SK-N-MC (cell line): ENCODE measurements around the gene TBL1Y.

Experiments used
- DNase-seq: peaks from one replicate; pipeline ENCODE4 v3.0.0-alpha.2; 2011; ENCODE audit warnings: low read depth, low spot score
- H3K27ac ChIP-seq: fragments of 200-600 bp; sonication (generic); 2 replicates; pipeline ENCODE4 v1.5.1; 2016; ENCODE audit warnings: mixed run types
- H3K36me3 ChIP-seq: fragments of 200-600 bp; sonication (generic); 2 replicates; pipeline ENCODE4 v1.6.1; 2017; ENCODE audit warnings: antibody characterized with exemption, low read length, mixed read lengths; ENCODE audit not compliant: insufficient read depth
- H3K4me3 ChIP-seq: fragments of 200-600 bp; sonication (generic); 2 replicates; pipeline ENCODE4 v1.5.1; 2016
- H3K9ac ChIP-seq: fragments of 200-600 bp; sonication (generic); 2 replicates; pipeline ENCODE4 v1.8.0; 2017; ENCODE audit warnings: mixed run types, mixed read lengths; ENCODE audit not compliant: insufficient read length
- H3K9me3 ChIP-seq: fragments of 200-600 bp; sonication (generic); 2 replicates; pipeline ENCODE4 v1.6.1; 2017; ENCODE audit warnings: low read depth, mild to moderate bottlenecking, antibody characterized with exemption, low read length, moderate library complexity, mixed read lengths
- EZH2 ChIP-seq: fragments of 200-600 bp; sonication (generic); IDR thresholded peaks from one replicate; pipeline ENCODE4 v1.6.1; 2017; ENCODE audit warnings: antibody characterized with exemption
- FOXP2 ChIP-seq: optimal IDR thresholded peaks from 2 replicates; pipeline ENCODE3; 2011; ENCODE audit warnings: mild to moderate bottlenecking, moderate library complexity; ENCODE audit not compliant: insufficient read depth; ENCODE audit errors: extremely low read length, control extremely low read depth
- POLR2AphosphoS5 ChIP-seq: IDR thresholded peaks from 2 replicates; pipeline ENCODE4 v1.6.1; 2012; ENCODE audit warnings: mild to moderate bottlenecking, low read depth, low read length, borderline replicate concordance

The TBL1Y gene

DNA sequence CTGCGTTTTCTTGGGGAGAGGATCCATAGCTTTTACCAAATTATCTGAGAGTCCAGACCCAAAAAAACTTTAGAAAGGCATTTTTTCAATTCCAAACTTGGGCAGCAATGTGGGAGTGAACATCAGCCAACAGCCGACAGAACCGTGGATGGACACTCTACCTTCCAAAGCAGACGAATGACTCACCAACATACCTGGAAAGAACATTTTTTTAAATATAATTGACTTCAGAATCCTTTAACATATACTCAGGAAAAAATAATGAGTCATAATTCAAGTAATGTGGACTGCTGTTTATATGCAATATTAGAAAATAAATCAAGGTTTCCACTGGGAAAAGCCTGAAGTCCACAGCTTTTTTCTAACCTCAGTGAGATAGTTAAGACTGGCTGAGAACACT, 211.7 kb downstream of the TBL1Y start:
- no peak for DNase-seq
- no peaks in the 10 kb centered on the region for H3K9me3 ChIP-seq
- H3K4me3 ChIP-seq: no peak overlapping the region
- H3K36me3 ChIP-seq: no peaks in the 10 kb centered on the region
- H3K27ac ChIP-seq: no peak overlapping the region
- TF ChIP-seq FOXP2: no peak
- no peak for TF ChIP-seq POLR2AphosphoS5
- no peak for TF ChIP-seq EZH2
- no peak overlapping the region for H3K9ac ChIP-seq

DNA sequence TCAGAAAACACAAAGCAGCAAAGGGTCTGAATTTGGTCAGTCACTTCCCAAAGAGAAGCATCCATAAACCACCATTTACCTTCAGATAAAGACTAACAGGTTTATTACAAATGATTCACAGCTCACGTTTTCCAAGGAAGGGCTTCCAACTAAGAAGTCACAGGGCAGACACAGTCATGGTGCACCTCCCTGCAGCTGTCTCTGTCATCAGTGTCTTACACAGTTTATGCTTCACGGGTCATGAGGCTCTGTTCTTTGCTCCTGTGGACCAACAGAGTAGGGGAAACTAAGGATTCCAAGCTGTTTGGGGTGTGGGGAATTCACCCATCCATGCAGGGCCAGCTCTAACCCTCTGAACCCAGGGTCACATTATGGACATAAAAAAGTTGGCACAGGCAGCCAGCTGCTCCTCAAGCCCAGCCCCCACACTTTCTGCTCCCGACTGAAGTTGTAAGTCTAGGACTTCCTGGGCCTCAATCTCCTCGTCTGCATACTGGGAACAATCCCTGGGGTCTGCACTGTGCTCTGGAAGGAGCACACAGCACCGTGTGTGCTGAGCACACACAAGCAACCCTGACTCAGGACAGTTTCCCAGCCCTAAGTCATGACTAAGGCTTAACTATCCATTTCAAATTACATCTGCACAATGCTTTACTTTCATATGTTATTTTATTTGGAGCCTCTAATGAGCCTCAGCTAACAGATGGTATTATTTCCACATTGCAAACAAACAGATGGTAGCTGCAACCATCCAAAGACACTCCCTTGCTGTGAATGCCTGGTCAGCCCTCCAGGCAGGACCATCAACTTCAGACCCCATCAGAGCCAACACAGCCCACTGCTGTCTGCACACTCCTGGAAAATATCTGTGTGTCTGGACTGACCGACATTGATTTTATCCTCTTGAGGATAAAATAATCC, 214.9 kb downstream of the TBL1Y start:
- H3K9me3 ChIP-seq: no peaks in the 10 kb centered on the region
- H3K36me3 ChIP-seq: no peaks in the 10 kb centered on the region
- no peak overlapping the region for H3K4me3 ChIP-seq
- H3K9ac ChIP-seq: no peak overlapping the region
- H3K27ac ChIP-seq: no peak overlapping the region
- no peak for DNase-seq
- TF ChIP-seq POLR2AphosphoS5 (no peak), FOXP2 (no peak), EZH2 (no peak)

DNA sequence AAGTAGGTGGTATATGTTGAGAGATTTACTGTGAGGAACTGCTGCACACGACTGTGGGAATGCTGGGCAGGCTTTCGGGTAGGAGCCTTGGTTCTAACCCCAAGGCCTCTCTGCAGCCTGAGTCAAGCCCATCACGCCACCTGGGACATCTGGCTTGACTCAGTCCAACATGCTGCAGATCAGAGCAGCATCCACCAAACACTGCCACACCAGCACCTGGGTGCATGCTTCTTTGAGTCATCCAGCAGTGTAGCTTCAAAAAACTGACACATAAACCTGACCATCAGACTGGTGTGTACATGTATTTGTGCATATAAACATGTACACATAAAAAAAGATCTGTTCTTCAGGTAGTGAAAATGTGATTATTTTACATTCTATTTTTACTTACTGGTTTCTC, 217.7 kb downstream of the TBL1Y start:
- no peak overlapping the region for H3K9ac ChIP-seq
- no peak overlapping the region for H3K27ac ChIP-seq
- H3K36me3 ChIP-seq: no peaks in the 10 kb centered on the region
- no peaks in the 10 kb centered on the region for H3K9me3 ChIP-seq
- no peak for DNase-seq
- H3K4me3 ChIP-seq: no peak overlapping the region
- TF ChIP-seq EZH2 (no peak), POLR2AphosphoS5 (no peak), FOXP2 (no peak)
